Natural killer cell (primary cell): Measurements from ENCODE around the gene CHCHD1. TPM values are rescaled to one million over a fixed set of nuclear protein-coding genes. Genes with fewer than 3 reads are reported as not detected.
A peak's percentile ranks its signal among the peaks of the same experiment; 100 is the strongest.
"Not testable (repeated sequence)": the region's sequence is repeated elsewhere in the genome, so short reads cannot be mapped to it uniquely, and the experiment has no call there.

Source experiments
- ATAC-seq, 3 donors: fragments of 150-1000 bp in 2 of 3; fragments of 200-7000 bp in 1 of 3; cut with Tn5 transposase; 1 replicate in 1 of 3; 2 replicates in 2 of 3; pipeline ENCODE4 v1.10.0; 2021; ENCODE audit warnings: mild to moderate bottlenecking in 2 of 3, moderate library complexity in 2 of 3
- DNase-seq, 2 donors: peaks; one replicate each; pipeline versions ENCODE4 v3.0.0 to v3.0.0-alpha.2; 2013 to 2021; ENCODE audit warnings: mixed read lengths in 1 of 2
- H3K27ac ChIP-seq: one replicate; pipeline ENCODE4 v1.5.1; 2013; ENCODE audit warnings: mild to moderate bottlenecking, low read length
- H3K27me3 ChIP-seq: one replicate; pipeline ENCODE4 v1.6.1; 2013; ENCODE audit warnings: low read length; ENCODE audit not compliant: control insufficient read depth, insufficient read depth
- H3K36me3 ChIP-seq: one replicate; pipeline ENCODE4 v1.6.1; 2013; ENCODE audit warnings: low read length; ENCODE audit not compliant: control insufficient read depth, insufficient read depth
- H3K4me1 ChIP-seq: one replicate; pipeline ENCODE4 v1.6.1; 2013; ENCODE audit warnings: low read length; ENCODE audit not compliant: control insufficient read depth, insufficient read depth
- H3K4me3 ChIP-seq: one replicate; pipeline ENCODE4 v1.5.1; 2013; ENCODE audit warnings: low read length
- H3K9me3 ChIP-seq: one replicate; pipeline ENCODE4 v1.6.1; 2013; ENCODE audit warnings: low read length; ENCODE audit not compliant: control insufficient read depth, insufficient read depth
- H3K27ac Mint-ChIP-seq, 2 donors: one replicate each; pipeline ENCODE4 v1.8.0; 2022; ENCODE audit warnings: mild to moderate bottlenecking in 2 of 2, mixed read lengths in 2 of 2, moderate library complexity in 1 of 2
- H3K27me3 Mint-ChIP-seq, 2 donors: one replicate each; pipeline ENCODE4 v1.8.0; 2022; ENCODE audit warnings: low read depth in 2 of 2, mixed read lengths in 2 of 2
- H3K36me3 Mint-ChIP-seq: one replicate; pipeline ENCODE4 v1.8.0; 2022; ENCODE audit warnings: mixed read lengths
- H3K4me1 Mint-ChIP-seq, 2 donors: one replicate each; pipeline ENCODE4 v1.8.0; 2022; ENCODE audit warnings: mixed read lengths in 2 of 2
- H3K4me3 Mint-ChIP-seq: one replicate; pipeline ENCODE4 v1.8.0; 2022; ENCODE audit warnings: mild to moderate bottlenecking, moderate library complexity, mixed read lengths
- H3K9me3 Mint-ChIP-seq, 2 donors: one replicate each; pipeline ENCODE4 v1.8.0; 2022; ENCODE audit warnings: mixed read lengths in 2 of 2
- CTCF ChIP-seq: fragments of 200-600 bp; IDR thresholded peaks from one replicate; pipeline ENCODE4 v1.8.0; 2022; ENCODE audit warnings: antibody characterized with exemption
- WGBS: methylation state at CpG from one replicate; pipeline ENCODE4 v1.1.7; 2013; ENCODE audit warnings: missing lambda C conversion rate; ENCODE audit not compliant: insufficient coverage; 5-methylcytosine and 5-hydroxymethylcytosine counted together
- intact Hi-C: fragments of 100-400 bp; cut with micrococcal nuclease; formaldehyde crosslinking; loops from one replicate; pipeline ENCODE4 v1.14.2; 2022
- total RNA-seq, 4 donors: library from RNA; stranded (reverse); fragments of 120-200 nt in 1 of 4; gene quantifications; one replicate each; pipeline versions ENCODE4 v1.2.3 to v1.2.4, GENCODE V29; 2013 to 2022

Gene CHCHD1
- total RNA-seq, 3 donors from 2014 or later (not counting 1 experiment from before 2014, with no cell fraction given) = 5.2 to 7.0 (median 5.9) TPM

- no peak for TF ChIP-seq CTCF
- H3K4me1 ChIP-seq = peaks cover 26% of the 10 kb centered on the region
- peaks cover 20% of the 10 kb centered on the region for H3K36me3 ChIP-seq
- ATAC-seq (peak; percentile 11 to 40 (median 33)), DNase-seq (peak in 1 of 2 donors; percentile 66)
- Mint-ChIP-seq H3K27ac (peak overlapping the region; percentile 90 to 96), H3K36me3 (no peaks in the 10 kb centered on the region), H3K4me3 (peak overlapping the region; percentile 96), H3K4me1 (peaks cover 45 to 55% of the 10 kb centered on the region in 2 donors), H3K9me3 (no peaks in the 10 kb centered on the region), H3K27me3 (no peaks in the 10 kb centered on the region)
- H3K4me3 ChIP-seq = peak overlapping the region; percentile 48
- no peaks in the 10 kb centered on the region for H3K27me3 ChIP-seq
- no peaks in the 10 kb centered on the region for H3K9me3 ChIP-seq
- H3K27ac ChIP-seq = peak overlapping the region; percentile 69
- intact Hi-C loops = loop anchor here (1.0 to 5.0 kb wide), 5 partner anchors 12 to 391 kb away; partner anchors contain the start of genes NDST2 and SEC24C
- under 1% methylated on average over 54 of the region's 54 CpGs for WGBS
Measured at GRCh38 chr10:73785721-73786511, 4.1 kb downstream of the CHCHD1 start.

DNA sequence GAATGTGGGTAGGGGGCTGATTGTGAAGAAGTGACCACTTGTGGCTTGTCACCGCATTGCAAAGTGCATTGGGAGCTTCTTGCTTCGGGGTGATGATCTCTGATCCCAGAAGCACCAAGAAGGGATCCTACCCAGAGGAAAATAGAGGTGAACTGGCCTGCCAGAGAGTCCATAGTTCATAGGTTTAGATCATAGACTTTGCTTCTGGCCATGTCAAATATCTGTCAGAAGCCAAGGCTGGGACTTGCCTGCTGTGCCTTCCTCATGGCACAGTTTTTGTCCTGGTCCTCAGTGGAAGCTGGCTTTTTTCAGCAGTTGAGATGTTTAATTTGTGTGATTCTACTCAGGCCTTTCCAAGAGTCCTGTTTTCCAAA lies 4.7 kb downstream of the CHCHD1 start:
- ATAC-seq (no peak), DNase-seq (no peak)
- Histone ChIP-seq H3K36me3 (peaks cover 26% of the 10 kb centered on the region), H3K9me3 (no peaks in the 10 kb centered on the region), H3K4me3 (peak overlapping the region; percentile 48), H3K27me3 (no peaks in the 10 kb centered on the region), H3K4me1 (peaks cover 22% of the 10 kb centered on the region), H3K27ac (peak overlapping the region; percentile 69)
- TF ChIP-seq CTCF = no peak
- intact Hi-C loops = loop anchor here (5.0 kb wide), 1 partner anchor 391 kb away; no protein-coding TSS in a partner anchor
- 5% methylated on average over 2 of the region's 2 CpGs for WGBS
- Mint-ChIP-seq H3K9me3 (no peaks in the 10 kb centered on the region), H3K27me3 (no peaks in the 10 kb centered on the region), H3K27ac (peak overlapping the region; percentile 90 to 96), H3K4me1 (peaks cover 41 to 51% of the 10 kb centered on the region in 2 donors), H3K4me3 (peak overlapping the region; percentile 96), H3K36me3 (no peaks in the 10 kb centered on the region)

DNA sequence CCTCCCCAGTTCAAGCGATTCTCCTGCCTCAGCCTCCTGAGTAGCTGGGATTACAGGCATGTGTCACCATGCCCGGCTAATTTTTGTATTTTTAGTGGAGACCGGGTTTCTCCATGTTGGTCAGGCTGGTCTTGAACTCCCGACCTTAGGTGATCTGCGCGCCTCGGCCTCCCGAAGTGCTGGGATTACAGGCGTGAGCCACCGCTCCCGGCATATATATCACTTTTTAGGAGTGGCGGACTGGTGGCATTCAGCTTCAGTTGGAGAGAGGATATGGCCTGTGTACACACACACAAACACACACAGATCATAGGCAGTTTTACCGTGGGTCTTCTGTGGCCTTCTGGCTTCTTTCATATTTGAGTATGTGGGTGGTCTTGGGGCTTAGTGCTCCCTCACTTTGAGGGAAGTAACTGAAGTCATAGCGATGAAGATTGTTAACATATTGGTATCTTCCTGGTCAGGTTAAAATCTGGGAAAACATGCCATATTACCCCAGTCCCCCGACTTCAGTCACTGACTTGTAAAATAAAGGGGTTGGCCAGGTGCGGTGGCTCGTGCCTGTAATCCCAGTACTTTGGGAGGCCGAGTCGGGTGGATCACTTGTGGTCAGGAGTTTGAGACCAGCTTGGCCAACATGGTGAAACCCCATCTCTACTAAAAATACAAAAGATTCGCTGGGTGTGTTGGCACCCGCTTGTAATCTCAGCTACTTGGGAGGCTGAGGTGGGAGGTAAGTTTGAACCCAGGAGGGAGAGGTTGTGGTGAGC lies 5.4 kb downstream of the CHCHD1 start:
- not testable (repeated sequence) for ATAC-seq, H3K9me3 Mint-ChIP-seq, H3K36me3 Mint-ChIP-seq, H3K27me3 ChIP-seq, H3K9me3 ChIP-seq, H3K27me3 Mint-ChIP-seq, H3K27ac ChIP-seq, DNase-seq, H3K4me3 ChIP-seq
- Histone ChIP-seq H3K36me3 (peaks cover 33% of the 10 kb centered on the region), H3K4me1 (peaks cover 22% of the 10 kb centered on the region)
- peak overlapping the region; percentile 35 to 96 for H3K27ac Mint-ChIP-seq
- peak overlapping the region; percentile 35 for H3K4me3 Mint-ChIP-seq
- WGBS = 97% methylated on average over 19 of the region's 21 CpGs
- peaks cover 34 to 45% of the 10 kb centered on the region in 2 donors for H3K4me1 Mint-ChIP-seq
- intact Hi-C loops = loop anchor here (5.0 kb wide), 1 partner anchor 390 kb away; no protein-coding TSS in a partner anchor
